SK-N-SH (cell line): ENCODE data around the gene MPPE1. TPM values are rescaled to one million over a fixed set of nuclear protein-coding genes. Genes with fewer than 3 reads are reported as not detected.

Experiments used
- CTCF ChIA-PET: fragments of 300-600, 350-600 bp; formaldehyde crosslinking; extraction: SDS; loops from one replicate; lab custom pipeline; 2021; lab: Yijun Ruan, JAX
- POLR2A ChIA-PET: fragments of 350-600 bp; sonication (Branson Sonifier 250); formaldehyde crosslinking; extraction: SDS; loops from one replicate; lab custom pipeline; 2020; ENCODE audit warnings: antibody characterized with exemption, inconsistent platforms; lab: Yijun Ruan, JAX
- DNase-seq: peaks from one replicate; pipeline ENCODE4 v3.0.0; 2012
- H2AFZ ChIP-seq: fragments of 200-600 bp; sonication (generic); 2 replicates; pipeline ENCODE4 v1.8.1; 2016; ENCODE audit warnings: antibody characterized with exemption, mild to moderate bottlenecking, low read depth
- H3F3A ChIP-seq: fragments of 200-600 bp; sonication (generic); replicated peaks from 2 replicates; pipeline ENCODE3; 2016; ENCODE audit warnings: antibody characterized with exemption, mild to moderate bottlenecking; ENCODE audit not compliant: insufficient read depth
- H3K27ac ChIP-seq, 2 experiments: fragments of 200-500 bp in 1 of 2; fragments of 200-600 bp in 1 of 2; sonication (Bioruptor generic) in 1 of 2; sonication (generic), shearing (Covaris generic) in 1 of 2; 2 replicates each; pipeline versions ENCODE4 v1.5.1 to v1.6.1; 2014 to 2016; ENCODE audit warnings: low read depth in 2 of 2, inconsistent platforms in 1 of 2, low read length in 1 of 2, mild to moderate bottlenecking in 1 of 2, mixed read lengths in 1 of 2
- H3K27me3 ChIP-seq: fragments of 200-600 bp; sonication (generic), shearing (Covaris generic); 2 replicates; pipeline ENCODE4 v1.6.1; 2016; ENCODE audit warnings: mixed run types; ENCODE audit not compliant: insufficient read depth
- H3K36me3 ChIP-seq, 2 experiments: fragments of 200-500 bp in 1 of 2; fragments of 200-600 bp in 1 of 2; sonication (Bioruptor generic) in 1 of 2; sonication (generic) in 1 of 2; replicated peaks in 1 of 2; 2 replicates each; pipeline versions ENCODE3 to v1.5.1; 2014 to 2016; ENCODE audit warnings: low read length in 1 of 2, mild to moderate bottlenecking in 1 of 2; ENCODE audit not compliant: insufficient read depth in 2 of 2, control insufficient read depth in 1 of 2
- H3K4me1 ChIP-seq, 2 experiments: fragments of 200-500 bp in 1 of 2; fragments of 200-600 bp in 1 of 2; sonication (Bioruptor generic) in 1 of 2; sonication (generic), shearing (Covaris generic) in 1 of 2; 2 replicates each; pipeline versions ENCODE4 v1.5.1 to v1.6.1; 2014 to 2016; ENCODE audit warnings: low read depth in 1 of 2, low read length in 1 of 2, mixed run types in 1 of 2; ENCODE audit not compliant: insufficient read depth in 2 of 2, control insufficient read depth in 1 of 2
- H3K4me2 ChIP-seq: fragments of 200-600 bp; sonication (generic), shearing (Covaris generic); 2 replicates; pipeline ENCODE4 v1.6.1; 2017; ENCODE audit warnings: mixed run types
- H3K4me3 ChIP-seq, 2 experiments: fragments of 200-500 bp in 1 of 2; fragments of 200-600 bp in 1 of 2; sonication (Bioruptor generic) in 1 of 2; sonication (generic), shearing (Covaris generic) in 1 of 2; 2 replicates each; pipeline versions ENCODE4 v1.5.1 to v1.8.1; 2014 to 2016; ENCODE audit warnings: low read depth in 2 of 2, inconsistent platforms in 1 of 2, low read length in 1 of 2, mild to moderate bottlenecking in 1 of 2, mixed read lengths in 1 of 2, moderate library complexity in 1 of 2
- H3K79me2 ChIP-seq: fragments of 200-600 bp; sonication (generic); 2 replicates; pipeline ENCODE4 v1.8.1; 2017; ENCODE audit warnings: mild to moderate bottlenecking; ENCODE audit not compliant: insufficient read depth
- H3K9ac ChIP-seq: fragments of 200-600 bp; sonication (generic); 2 replicates; pipeline ENCODE4 v1.6.1; 2017; ENCODE audit warnings: mixed run types
- H3K9me2 ChIP-seq: fragments of 200-600 bp; sonication (generic); 2 replicates; pipeline ENCODE4 v1.6.1; 2017; ENCODE audit warnings: mixed run types
- H3K9me3 ChIP-seq: fragments of 200-600 bp; sonication (generic); 2 replicates; pipeline ENCODE4 v1.6.1; 2017; ENCODE audit warnings: mixed run types, mild to moderate bottlenecking, moderate library complexity
- H4K20me1 ChIP-seq: fragments of 200-600 bp; sonication (generic); 2 replicates; pipeline ENCODE4 v1.6.1; 2017; ENCODE audit warnings: mild to moderate bottlenecking, mixed run types; ENCODE audit not compliant: insufficient read depth
- CHD2 ChIP-seq: fragments of 150-350 bp; IDR thresholded peaks from 2 replicates; pipeline ENCODE4 v1.6.1; 2018; ENCODE audit warnings: low read length; ENCODE audit not compliant: partially characterized antibody
- FOSL2 ChIP-seq: IDR thresholded peaks from 2 replicates; pipeline ENCODE4 v1.4.0; 2012; ENCODE audit warnings: low read depth, mild to moderate bottlenecking, moderate library complexity, borderline replicate concordance
- FOXJ3 ChIP-seq: sonication (generic); formaldehyde crosslinking; IDR thresholded peaks from 2 replicates; pipeline ENCODE4 v1.5.1; 2020; ENCODE audit warnings: mild to moderate bottlenecking, missing genetic modification reagents
- POLR2AphosphoS5 ChIP-seq: IDR thresholded peaks from 2 replicates; pipeline ENCODE4 v1.6.1; 2012; ENCODE audit warnings: low read depth, low read length
- RAD21 ChIP-seq: IDR thresholded peaks from 2 replicates; pipeline ENCODE4 v1.6.1; 2012; ENCODE audit warnings: mild to moderate bottlenecking, low read length
- SIN3A ChIP-seq: IDR thresholded peaks from 2 replicates; pipeline ENCODE4 v1.6.1; 2012; ENCODE audit warnings: low read depth, mild to moderate bottlenecking, low read length, moderate library complexity, borderline replicate concordance
- TAF1 ChIP-seq: IDR thresholded peaks from 2 replicates; pipeline ENCODE4 v1.6.1; 2012; ENCODE audit warnings: low read depth, mild to moderate bottlenecking, low read length, moderate library complexity, borderline replicate concordance
- WGBS: methylation state at CpG from one replicate; pipeline ENCODE4 v1.1.6; 2017; ENCODE audit warnings: low lambda C conversion rate; 5-methylcytosine and 5-hydroxymethylcytosine counted together
- polyA plus RNA-seq, 3 experiments: library from polyadenylated mRNA; depleted of rRNA; stranded (reverse); fragments of >200 nt; gene quantifications; 2 replicates each; pipeline ENCODE4 v1.2.3, GENCODE V29; 2012
- TF ChIP-seq, protein P1 (sequence below): IDR thresholded peaks from 2 replicates; pipeline ENCODE4; 2012
- TF ChIP-seq, protein P2 (sequence below): fragments of 150-350 bp; IDR thresholded peaks from 2 replicates; pipeline ENCODE4 v1.6.1; 2017; ENCODE audit warnings: antibody characterized with exemption, low read length, low read depth, borderline replicate concordance
- TF ChIP-seq, protein P3 (sequence below): IDR thresholded peaks from 2 replicates; pipeline ENCODE4 v1.4.0; 2012; ENCODE audit warnings: low read depth, borderline replicate concordance
- TF ChIP-seq, protein P4 (sequence below): IDR thresholded peaks from 2 replicates; pipeline ENCODE4 v1.6.1; 2012; ENCODE audit warnings: mild to moderate bottlenecking, low read depth, low read length, moderate library complexity
- TF ChIP-seq, protein P5 (sequence below): fragments of 200-600 bp; sonication (generic); IDR thresholded peaks from 2 replicates; pipeline ENCODE4 v1.6.1; 2017; ENCODE audit warnings: antibody characterized with exemption, mild to moderate bottlenecking, moderate library complexity

The MPPE1 gene
- polyA plus RNA-seq, 1 of the 3 experiments (the other 2 are of a cell fraction): 13.2 TPM

DNA sequence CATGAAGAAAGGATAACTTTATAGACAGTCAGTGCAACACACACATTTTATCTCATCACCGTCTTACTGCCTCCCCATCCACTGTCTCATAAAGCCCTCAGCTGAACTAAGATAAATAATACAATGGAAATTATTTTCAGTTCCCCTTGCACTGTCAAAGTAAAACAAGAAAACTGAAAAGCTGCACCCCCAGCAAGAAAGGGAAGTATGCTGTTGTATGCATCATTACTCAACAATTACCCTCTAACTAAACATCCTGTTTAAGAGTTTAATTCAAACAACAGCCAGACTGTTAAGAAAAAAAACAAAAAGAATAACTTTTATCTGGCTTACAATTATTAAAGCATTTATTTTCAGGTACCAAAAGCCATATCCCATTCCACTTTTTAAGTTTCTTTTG lies 25.0 kb downstream of the MPPE1 start:
- Histone ChIP-seq H2AFZ (no peak overlapping the region), H4K20me1 (no peaks in the 10 kb centered on the region), H3K9me3 (no peaks in the 10 kb centered on the region), H3K9ac (no peak overlapping the region), H3K4me2 (no peak overlapping the region), H3K36me3 (peaks cover 0 to 27% of the 10 kb centered on the region in 2 experiments), H3K4me1 (no peaks in the 10 kb centered on the region), H3K27me3 (no peaks in the 10 kb centered on the region), H3K9me2 (no peaks in the 10 kb centered on the region), H3K27ac (no peak overlapping the region), H3K4me3 (no peak overlapping the region), H3F3A (no peaks in the 10 kb centered on the region), H3K79me2 (no peaks in the 10 kb centered on the region)
- no peak for DNase-seq
- 100% methylated on average over 1 of the region's 1 CpG for WGBS
- POLR2A ChIA-PET: no interaction called here
- TF ChIP-seq RAD21 (no peak), FOXJ3 (CRISPR knock-in tag) (no peak)
- CTCF ChIA-PET: no interaction called here

DNA sequence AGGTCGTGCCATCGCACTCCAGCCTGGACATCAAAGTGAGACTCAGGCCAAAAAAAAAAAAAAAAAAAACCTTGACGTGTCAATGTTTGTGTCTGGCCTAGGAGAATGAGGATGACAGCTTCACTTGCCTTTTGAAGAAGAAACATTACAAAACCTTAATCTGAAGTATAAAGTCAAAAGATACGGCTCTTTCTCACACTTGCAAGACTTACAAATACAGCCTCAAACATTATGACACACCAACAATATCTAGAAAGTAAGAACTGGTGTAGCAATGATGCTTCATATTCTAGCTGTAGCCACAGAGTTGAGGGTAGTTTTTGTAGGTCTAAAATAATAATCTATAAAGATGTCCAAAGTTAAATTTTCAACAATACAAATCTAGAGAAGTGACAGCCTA lies 25.5 kb downstream of the MPPE1 start:
- Histone ChIP-seq H3K27ac (no peak overlapping the region), H3K9ac (no peak overlapping the region), H3K4me2 (no peak overlapping the region), H3F3A (no peaks in the 10 kb centered on the region), H3K27me3 (no peaks in the 10 kb centered on the region), H2AFZ (no peak overlapping the region), H3K9me3 (no peaks in the 10 kb centered on the region), H3K4me1 (no peaks in the 10 kb centered on the region), H3K36me3 (peaks cover 0 to 23% of the 10 kb centered on the region in 2 experiments), H3K9me2 (no peaks in the 10 kb centered on the region), H4K20me1 (no peaks in the 10 kb centered on the region), H3K79me2 (no peaks in the 10 kb centered on the region), H3K4me3 (no peak overlapping the region)
- 59% methylated on average over 4 of the region's 4 CpGs for WGBS
- no peak for TF ChIP-seq POLR2AphosphoS5
- TF ChIP-seq, protein P1, sequence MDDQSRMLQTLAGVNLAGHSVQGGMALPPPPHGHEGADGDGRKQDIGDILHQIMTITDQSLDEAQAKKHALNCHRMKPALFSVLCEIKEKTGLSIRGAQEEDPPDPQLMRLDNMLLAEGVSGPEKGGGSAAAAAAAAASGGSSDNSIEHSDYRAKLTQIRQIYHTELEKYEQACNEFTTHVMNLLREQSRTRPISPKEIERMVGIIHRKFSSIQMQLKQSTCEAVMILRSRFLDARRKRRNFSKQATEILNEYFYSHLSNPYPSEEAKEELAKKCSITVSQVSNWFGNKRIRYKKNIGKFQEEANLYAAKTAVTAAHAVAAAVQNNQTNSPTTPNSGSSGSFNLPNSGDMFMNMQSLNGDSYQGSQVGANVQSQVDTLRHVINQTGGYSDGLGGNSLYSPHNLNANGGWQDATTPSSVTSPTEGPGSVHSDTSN: no peak
- TF ChIP-seq, protein P2, sequence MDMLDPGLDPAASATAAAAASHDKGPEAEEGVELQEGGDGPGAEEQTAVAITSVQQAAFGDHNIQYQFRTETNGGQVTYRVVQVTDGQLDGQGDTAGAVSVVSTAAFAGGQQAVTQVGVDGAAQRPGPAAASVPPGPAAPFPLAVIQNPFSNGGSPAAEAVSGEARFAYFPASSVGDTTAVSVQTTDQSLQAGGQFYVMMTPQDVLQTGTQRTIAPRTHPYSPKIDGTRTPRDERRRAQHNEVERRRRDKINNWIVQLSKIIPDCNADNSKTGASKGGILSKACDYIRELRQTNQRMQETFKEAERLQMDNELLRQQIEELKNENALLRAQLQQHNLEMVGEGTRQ: no peak
- TF ChIP-seq, protein P3, sequence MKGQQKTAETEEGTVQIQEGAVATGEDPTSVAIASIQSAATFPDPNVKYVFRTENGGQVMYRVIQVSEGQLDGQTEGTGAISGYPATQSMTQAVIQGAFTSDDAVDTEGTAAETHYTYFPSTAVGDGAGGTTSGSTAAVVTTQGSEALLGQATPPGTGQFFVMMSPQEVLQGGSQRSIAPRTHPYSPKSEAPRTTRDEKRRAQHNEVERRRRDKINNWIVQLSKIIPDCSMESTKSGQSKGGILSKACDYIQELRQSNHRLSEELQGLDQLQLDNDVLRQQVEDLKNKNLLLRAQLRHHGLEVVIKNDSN: no peak
- CTCF ChIA-PET: interaction anchor here (1.5 kb wide), 1 partner anchor 56 kb away, joined by 3 read pairs; no protein-coding TSS in a partner anchor
- POLR2A ChIA-PET: no interaction called here
- DNase-seq: no peak

DNA sequence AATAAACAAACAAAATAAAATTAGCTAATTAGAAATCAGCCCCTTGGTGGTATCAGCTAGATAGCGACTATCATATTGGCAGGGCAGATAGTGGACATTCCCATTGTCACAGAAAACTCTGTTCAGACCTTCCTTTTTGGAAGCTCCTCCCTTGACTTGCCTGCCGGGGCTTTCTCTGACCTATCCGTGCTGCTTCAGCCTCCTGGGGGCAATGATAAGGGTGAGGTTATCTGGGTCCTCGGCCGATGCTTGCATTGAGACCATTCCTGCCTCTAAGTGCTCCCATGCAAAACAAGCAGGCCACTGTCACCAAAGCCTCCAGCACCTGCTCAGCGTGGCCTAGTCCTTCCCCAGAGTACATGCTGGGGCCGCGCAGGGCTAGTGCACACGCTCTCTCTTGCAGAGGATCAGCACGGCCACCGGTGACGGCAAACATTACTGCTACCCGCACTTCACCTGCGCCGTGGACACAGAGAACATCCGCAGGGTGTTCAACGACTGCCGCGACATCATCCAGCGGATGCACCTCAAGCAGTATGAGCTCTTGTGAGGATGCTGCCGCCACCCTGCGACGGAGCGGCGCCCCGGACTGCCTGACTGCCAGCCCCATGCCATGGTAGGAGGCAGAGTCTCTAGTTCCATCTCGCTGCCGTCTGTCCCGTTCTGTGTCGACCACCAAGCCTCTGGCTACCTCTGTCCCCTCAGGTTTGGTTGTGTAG lies 27.4 kb downstream of the MPPE1 start:
- H4K20me1 ChIP-seq: no peaks in the 10 kb centered on the region
- H3K79me2 ChIP-seq: no peaks in the 10 kb centered on the region
- H3K27me3 ChIP-seq: no peaks in the 10 kb centered on the region
- no peak for DNase-seq
- no peaks in the 10 kb centered on the region for H3K4me1 ChIP-seq
- H3K4me3 ChIP-seq: no peak overlapping the region
- H3K36me3 ChIP-seq: peaks cover 0 to 13% of the 10 kb centered on the region in 2 experiments
- H3F3A ChIP-seq: no peaks in the 10 kb centered on the region
- H3K9me3 ChIP-seq: no peaks in the 10 kb centered on the region
- H3K27ac ChIP-seq: no peak overlapping the region
- H2AFZ ChIP-seq: no peak overlapping the region
- no peaks in the 10 kb centered on the region for H3K9me2 ChIP-seq
- POLR2A ChIA-PET: no interaction called here
- 93% methylated on average over 21 of the region's 30 CpGs for WGBS
- no peak overlapping the region for H3K4me2 ChIP-seq
- H3K9ac ChIP-seq: no peak overlapping the region
- CTCF ChIA-PET: no interaction called here
- TF ChIP-seq SIN3A (no peak), CHD2 (no peak), TAF1 (no peak), FOSL2 (no peak)
- TF ChIP-seq, protein P4, sequence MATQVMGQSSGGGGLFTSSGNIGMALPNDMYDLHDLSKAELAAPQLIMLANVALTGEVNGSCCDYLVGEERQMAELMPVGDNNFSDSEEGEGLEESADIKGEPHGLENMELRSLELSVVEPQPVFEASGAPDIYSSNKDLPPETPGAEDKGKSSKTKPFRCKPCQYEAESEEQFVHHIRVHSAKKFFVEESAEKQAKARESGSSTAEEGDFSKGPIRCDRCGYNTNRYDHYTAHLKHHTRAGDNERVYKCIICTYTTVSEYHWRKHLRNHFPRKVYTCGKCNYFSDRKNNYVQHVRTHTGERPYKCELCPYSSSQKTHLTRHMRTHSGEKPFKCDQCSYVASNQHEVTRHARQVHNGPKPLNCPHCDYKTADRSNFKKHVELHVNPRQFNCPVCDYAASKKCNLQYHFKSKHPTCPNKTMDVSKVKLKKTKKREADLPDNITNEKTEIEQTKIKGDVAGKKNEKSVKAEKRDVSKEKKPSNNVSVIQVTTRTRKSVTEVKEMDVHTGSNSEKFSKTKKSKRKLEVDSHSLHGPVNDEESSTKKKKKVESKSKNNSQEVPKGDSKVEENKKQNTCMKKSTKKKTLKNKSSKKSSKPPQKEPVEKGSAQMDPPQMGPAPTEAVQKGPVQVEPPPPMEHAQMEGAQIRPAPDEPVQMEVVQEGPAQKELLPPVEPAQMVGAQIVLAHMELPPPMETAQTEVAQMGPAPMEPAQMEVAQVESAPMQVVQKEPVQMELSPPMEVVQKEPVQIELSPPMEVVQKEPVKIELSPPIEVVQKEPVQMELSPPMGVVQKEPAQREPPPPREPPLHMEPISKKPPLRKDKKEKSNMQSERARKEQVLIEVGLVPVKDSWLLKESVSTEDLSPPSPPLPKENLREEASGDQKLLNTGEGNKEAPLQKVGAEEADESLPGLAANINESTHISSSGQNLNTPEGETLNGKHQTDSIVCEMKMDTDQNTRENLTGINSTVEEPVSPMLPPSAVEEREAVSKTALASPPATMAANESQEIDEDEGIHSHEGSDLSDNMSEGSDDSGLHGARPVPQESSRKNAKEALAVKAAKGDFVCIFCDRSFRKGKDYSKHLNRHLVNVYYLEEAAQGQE: no peak
- TF ChIP-seq, protein P5, sequence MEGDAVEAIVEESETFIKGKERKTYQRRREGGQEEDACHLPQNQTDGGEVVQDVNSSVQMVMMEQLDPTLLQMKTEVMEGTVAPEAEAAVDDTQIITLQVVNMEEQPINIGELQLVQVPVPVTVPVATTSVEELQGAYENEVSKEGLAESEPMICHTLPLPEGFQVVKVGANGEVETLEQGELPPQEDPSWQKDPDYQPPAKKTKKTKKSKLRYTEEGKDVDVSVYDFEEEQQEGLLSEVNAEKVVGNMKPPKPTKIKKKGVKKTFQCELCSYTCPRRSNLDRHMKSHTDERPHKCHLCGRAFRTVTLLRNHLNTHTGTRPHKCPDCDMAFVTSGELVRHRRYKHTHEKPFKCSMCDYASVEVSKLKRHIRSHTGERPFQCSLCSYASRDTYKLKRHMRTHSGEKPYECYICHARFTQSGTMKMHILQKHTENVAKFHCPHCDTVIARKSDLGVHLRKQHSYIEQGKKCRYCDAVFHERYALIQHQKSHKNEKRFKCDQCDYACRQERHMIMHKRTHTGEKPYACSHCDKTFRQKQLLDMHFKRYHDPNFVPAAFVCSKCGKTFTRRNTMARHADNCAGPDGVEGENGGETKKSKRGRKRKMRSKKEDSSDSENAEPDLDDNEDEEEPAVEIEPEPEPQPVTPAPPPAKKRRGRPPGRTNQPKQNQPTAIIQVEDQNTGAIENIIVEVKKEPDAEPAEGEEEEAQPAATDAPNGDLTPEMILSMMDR: no peak
